Activated CD4-positive, alpha-beta T cell treated with anti-CD3 and anti-CD28 coated beads, Interleukin-2, Interleukin-6, amounts not matched to agents 100 ng/mL and 50 ng/mL, durations not matched to agents 16 hours and 8 hours (primary cell): ENCODE results near the gene CATSPER3.
"Not testable (repeated sequence)": the region's sequence is repeated elsewhere in the genome, so short reads cannot be mapped to it uniquely, and the experiment has no call there.

Experiments
- DNase-seq: peaks from one replicate; pipeline ENCODE4 v3.0.0-alpha.2; 2020

Gene CATSPER3

GRCh38 chr5:134975078-134975715 lies 7.5 kb downstream of the CATSPER3 start:
- DNase-seq: no peak

- DNase-seq: no peak
Measured at GRCh38 chr5:134975843-134976242, 8.1 kb downstream of the CATSPER3 start.

GRCh38 chr5:134976841-134977240 lies 9.1 kb downstream of the CATSPER3 start:
- no peak for DNase-seq

- no peak for DNase-seq
Measured at GRCh38 chr5:134979416-134979815, 11.7 kb downstream of the CATSPER3 start.

GRCh38 chr5:134982230-134982629 lies 14.5 kb downstream of the CATSPER3 start:
- DNase-seq: no peak

GRCh38 chr5:134989266-134989830 lies 21.6 kb downstream of the CATSPER3 start:
- DNase-seq: no peak

GRCh38 chr5:134990183-134990582 lies 22.5 kb downstream of the CATSPER3 start:
- not testable (repeated sequence) for DNase-seq

- no peak for DNase-seq
Measured at GRCh38 chr5:134992148-134992547, 24.4 kb downstream of the CATSPER3 start.

- no peak for DNase-seq
Measured at GRCh38 chr5:134993161-134993560, 25.5 kb downstream of the CATSPER3 start.

- no peak for DNase-seq
Measured at GRCh38 chr5:134994560-134995156, 27.0 kb downstream of the CATSPER3 start.

GRCh38 chr5:134995850-134996402 lies 28.2 kb downstream of the CATSPER3 start:
- no peak for DNase-seq

GRCh38 chr5:134997015-134997414 lies 29.3 kb downstream of the CATSPER3 start:
- no peak for DNase-seq

GRCh38 chr5:134998068-134998467 lies 30.4 kb downstream of the CATSPER3 start:
- not testable (repeated sequence) for DNase-seq

GRCh38 chr5:135004376-135004775 lies 36.7 kb downstream of the CATSPER3 start:
- DNase-seq: no peak

- no peak for DNase-seq
Measured at GRCh38 chr5:135005076-135005475, 37.4 kb downstream of the CATSPER3 start.

- DNase-seq: no peak
Measured at GRCh38 chr5:135007305-135007704, 39.6 kb downstream of the CATSPER3 start.

GRCh38 chr5:135007749-135008363 lies 40.1 kb downstream of the CATSPER3 start:
- no peak for DNase-seq

GRCh38 chr5:135008556-135008955 lies 40.8 kb downstream of the CATSPER3 start:
- no peak for DNase-seq

GRCh38 chr5:135008981-135009735 lies 41.5 kb downstream of the CATSPER3 start:
- no peak for DNase-seq

GRCh38 chr5:135009736-135010501 lies 42.2 kb downstream of the CATSPER3 start:
- no peak for DNase-seq

- DNase-seq: no peak
Measured at GRCh38 chr5:135010502-135011354, 43.0 kb downstream of the CATSPER3 start.
